Naive thymus-derived CD8-positive, alpha-beta T cell (primary cell): ENCODE data around the gene IFT122. TPM values are rescaled to one million over a fixed set of nuclear protein-coding genes. Genes with fewer than 3 reads are reported as not detected.
"Not testable (repeated sequence)": the region's sequence is repeated elsewhere in the genome, so short reads cannot be mapped to it uniquely, and the experiment has no call there.

ENCODE experiments used
- ATAC-seq, 2 donors: fragments of 150-1000 bp; cut with Tn5 transposase in 1 of 2; sonication (Bioruptor Pico), chemical (Tn5 transposase) in 1 of 2; 1 replicate in 1 of 2; 2 replicates in 1 of 2; pipeline ENCODE4 v1.10.0; 2021; ENCODE audit warnings: mild to moderate bottlenecking in 2 of 2, moderate library complexity in 2 of 2
- POLR2A ChIA-PET: fragments of 350-600 bp; sonication (Branson Sonifier 250); formaldehyde crosslinking; loops from one replicate; lab custom pipeline; 2021; ENCODE audit warnings: antibody characterized with exemption; lab: Charles Lee
- DNase-seq, 10 donors: peaks; one replicate each; pipeline versions ENCODE4 v3.0.0 to v3.0.0-alpha.2; 2020 to 2022
- H3K27ac Mint-ChIP-seq, 10 donors: one replicate each; pipeline ENCODE4 v1.8.0; 2020 to 2022; ENCODE audit warnings: mild to moderate bottlenecking in 10 of 10, mixed read lengths in 10 of 10, moderate library complexity in 4 of 10, inconsistent platforms in 1 of 10
- H3K27me3 Mint-ChIP-seq, 5 donors: one replicate each; pipeline ENCODE4 v1.8.0; 2021 to 2022; ENCODE audit warnings: mixed read lengths in 5 of 5
- H3K36me3 Mint-ChIP-seq, 3 donors: one replicate each; pipeline ENCODE4 v1.8.0; 2020 to 2022; ENCODE audit warnings: mixed read lengths in 3 of 3, mild to moderate bottlenecking in 2 of 3, inconsistent platforms in 1 of 3
- H3K4me1 Mint-ChIP-seq, 4 donors: one replicate each; pipeline ENCODE4 v1.8.0; 2021 to 2022; ENCODE audit warnings: mixed read lengths in 4 of 4
- H3K4me3 Mint-ChIP-seq, 10 donors: one replicate each; pipeline ENCODE4 v1.8.0; 2020 to 2022; ENCODE audit warnings: mild to moderate bottlenecking in 10 of 10, mixed read lengths in 10 of 10, moderate library complexity in 6 of 10, inconsistent platforms in 1 of 10
- H3K9me3 Mint-ChIP-seq, 9 donors: one replicate each; pipeline ENCODE4 v1.8.0; 2020 to 2022; ENCODE audit warnings: mixed read lengths in 9 of 9, mild to moderate bottlenecking in 3 of 9, inconsistent platforms in 1 of 9, moderate library complexity in 1 of 9
- polyA plus RNA-seq, 3 donors: library from polyadenylated mRNA; unstranded; fragments of 300-500 nt; fragmentation: Illumina TruSeq; gene quantifications; one replicate each; pipeline ENCODE4 v1.2.3, GENCODE V29; 2021
- total RNA-seq, 8 experiments: library from RNA in 2 of 8; stranded (reverse) in 2 of 8; gene quantifications; one replicate each; pipeline ENCODE4 v1.2.3 and lab custom pipeline; 2021 to 2026

Gene IFT122
- total and polyA plus RNA-seq, 5 experiments from 2014 or later = 3.3 to 25.2 (median 6.5) TPM

DNA sequence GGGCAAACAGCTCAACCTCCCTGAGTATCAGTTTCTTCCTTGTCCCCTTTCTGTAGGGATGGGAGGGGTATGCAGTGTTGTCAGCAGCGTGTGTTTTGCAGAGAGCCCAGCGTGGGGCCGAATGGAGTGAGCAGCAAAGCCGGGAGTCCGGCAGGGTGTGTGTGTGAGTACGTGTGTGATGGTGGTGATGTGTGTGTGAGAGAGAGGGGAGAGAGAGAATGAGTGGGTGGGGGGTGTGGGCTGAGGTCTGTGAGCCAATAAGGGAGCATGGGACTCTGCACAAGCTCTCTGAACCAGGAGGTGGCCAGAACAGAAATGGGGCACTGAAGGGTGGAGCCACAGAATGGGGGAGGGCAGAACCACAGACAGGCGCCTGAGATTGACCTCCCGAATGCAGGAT, 43.8 kb downstream of the IFT122 start:
- H3K27me3 Mint-ChIP-seq = no peaks in the 10 kb centered on the region
- no peak overlapping the region for H3K4me3 Mint-ChIP-seq
- H3K27ac Mint-ChIP-seq = peak overlapping the region in 2 of 10 donors; percentile 22 to 40

DNA sequence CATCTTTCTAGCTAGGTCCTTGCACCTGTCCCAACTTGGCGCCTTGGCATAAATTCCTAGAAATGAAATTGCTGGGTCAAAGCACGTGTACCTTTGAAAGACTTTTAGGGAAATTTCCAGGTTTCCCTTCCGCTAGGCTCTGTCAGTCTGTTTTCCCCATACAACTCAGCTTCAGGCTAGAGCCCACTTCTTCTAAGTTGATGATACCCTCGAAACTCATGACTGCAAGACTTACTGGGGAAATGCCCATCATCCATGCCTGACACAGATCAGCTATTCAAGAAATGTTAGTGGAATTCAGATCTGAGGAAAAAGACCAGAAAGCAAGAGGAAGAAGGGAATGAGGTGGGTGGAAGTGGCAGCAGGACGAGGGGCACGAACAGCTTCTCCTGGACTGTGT, 45.1 kb downstream of the IFT122 start:
- ATAC-seq, H3K36me3 Mint-ChIP-seq: not testable (repeated sequence)
- POLR2A ChIA-PET = interaction anchor here (0.6 kb wide), 2 partner anchors 370 to 662 kb away, joined by 3 read pairs; no protein-coding TSS in a partner anchor

More for the DNA sequence above, 43.8 kb downstream of the IFT122 start:
- ATAC-seq = no peak
- POLR2A ChIA-PET = no interaction called here
- peaks cover 7 to 12% (median 9%) of the 10 kb centered on the region in 4 donors for H3K4me1 Mint-ChIP-seq
- no peaks in the 10 kb centered on the region for H3K9me3 Mint-ChIP-seq
- no peak for DNase-seq
- peaks cover 0 to 11% (median 5%) of the 10 kb centered on the region in 3 donors for H3K36me3 Mint-ChIP-seq

DNA sequence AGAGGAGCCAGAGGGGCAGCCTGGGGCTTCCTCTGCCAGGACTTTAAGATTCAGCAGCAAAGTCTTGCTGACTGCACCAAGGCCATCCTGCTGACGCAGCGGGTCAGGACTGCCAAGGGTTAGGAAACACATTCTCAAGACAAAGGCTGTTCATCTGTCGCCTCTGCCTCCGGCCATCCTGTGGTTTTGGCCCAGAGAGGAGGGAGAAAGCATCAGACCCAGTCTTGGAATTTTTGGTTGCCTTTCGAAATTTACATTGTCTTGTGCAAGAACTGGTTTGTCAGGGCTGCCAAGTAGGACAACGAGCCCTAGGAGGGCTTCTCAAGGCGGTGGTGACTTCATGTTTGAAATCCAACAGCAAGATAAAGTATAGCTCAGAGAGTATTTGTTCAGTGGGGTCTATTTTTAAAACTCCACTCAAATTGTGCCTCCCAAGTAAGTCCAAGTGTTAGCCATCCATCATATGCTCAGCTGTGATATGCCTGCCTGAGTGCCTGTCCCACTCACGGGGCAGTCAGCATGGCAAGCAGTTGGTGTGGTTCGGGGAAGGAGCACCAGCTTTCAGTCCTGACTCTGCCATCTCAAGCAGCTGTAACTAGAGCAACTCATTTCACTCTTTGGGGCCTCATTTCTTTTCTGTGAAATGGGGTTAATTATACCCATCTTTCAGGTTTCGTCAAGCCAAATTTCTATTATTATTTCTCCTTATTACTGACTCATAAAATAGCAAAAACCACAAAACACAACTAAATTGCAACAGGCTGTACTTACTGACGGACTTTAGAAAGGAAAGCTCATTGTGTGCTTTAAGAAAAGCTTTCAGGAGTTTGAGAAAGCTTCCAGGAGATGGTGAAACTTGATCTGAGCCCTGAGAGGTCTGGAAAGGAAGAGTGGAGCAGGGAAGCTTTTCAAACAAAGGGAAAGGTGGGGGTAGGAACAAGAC, 46.0 kb downstream of the IFT122 start:
- no peaks in the 10 kb centered on the region for H3K9me3 Mint-ChIP-seq
- peak overlapping the region in 1 of 10 donors; percentile 33 for H3K27ac Mint-ChIP-seq
- POLR2A ChIA-PET = interaction anchor here (0.6 kb wide), 2 partner anchors 369 to 663 kb away, joined by 3 read pairs; no protein-coding TSS in a partner anchor
- H3K36me3 Mint-ChIP-seq = peaks cover 0 to 5% (median 4%) of the 10 kb centered on the region in 3 donors
- peaks cover 7 to 14% (median 11%) of the 10 kb centered on the region in 4 donors for H3K4me1 Mint-ChIP-seq
- no peak overlapping the region for H3K4me3 Mint-ChIP-seq
- DNase-seq (no peak), ATAC-seq (no peak)
- H3K27me3 Mint-ChIP-seq = no peaks in the 10 kb centered on the region

More for the DNA sequence above, 45.1 kb downstream of the IFT122 start:
- H3K27me3 Mint-ChIP-seq, DNase-seq, H3K4me3 Mint-ChIP-seq, H3K9me3 Mint-ChIP-seq: not testable (repeated sequence)
- peak overlapping the region in 1 of 10 donors; percentile 43 for H3K27ac Mint-ChIP-seq
- H3K4me1 Mint-ChIP-seq = peaks cover 7 to 12% (median 11%) of the 10 kb centered on the region in 4 donors

DNA sequence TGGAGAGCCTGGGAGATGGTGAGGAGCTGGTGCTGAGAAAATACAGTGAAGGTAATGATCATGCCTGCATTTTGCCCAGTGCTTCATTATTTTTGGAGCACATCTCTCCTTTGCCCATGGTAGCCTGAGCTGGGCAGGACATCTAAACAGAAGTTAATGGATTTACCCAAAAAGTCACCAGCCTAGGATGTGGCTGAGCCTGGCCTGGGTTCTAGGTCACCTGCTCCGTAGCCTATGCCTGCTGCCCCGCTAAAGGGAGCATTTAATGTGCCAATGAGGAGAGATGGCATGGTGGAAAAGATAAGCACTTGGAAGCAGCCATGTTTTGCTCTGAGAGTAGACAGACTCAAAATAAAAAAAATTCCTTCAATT, 46.6 kb downstream of the IFT122 start:
- peaks cover 0 to 5% (median 4%) of the 10 kb centered on the region in 3 donors for H3K36me3 Mint-ChIP-seq
- DNase-seq (no peak), ATAC-seq (no peak)
- no peak overlapping the region for H3K4me3 Mint-ChIP-seq
- no peaks in the 10 kb centered on the region for H3K27me3 Mint-ChIP-seq
- peaks cover 6 to 12% (median 7%) of the 10 kb centered on the region in 4 donors for H3K4me1 Mint-ChIP-seq
- H3K9me3 Mint-ChIP-seq = no peaks in the 10 kb centered on the region
- POLR2A ChIA-PET = no interaction called here
- H3K27ac Mint-ChIP-seq = peak overlapping the region in 1 of 10 donors; percentile 24

DNA sequence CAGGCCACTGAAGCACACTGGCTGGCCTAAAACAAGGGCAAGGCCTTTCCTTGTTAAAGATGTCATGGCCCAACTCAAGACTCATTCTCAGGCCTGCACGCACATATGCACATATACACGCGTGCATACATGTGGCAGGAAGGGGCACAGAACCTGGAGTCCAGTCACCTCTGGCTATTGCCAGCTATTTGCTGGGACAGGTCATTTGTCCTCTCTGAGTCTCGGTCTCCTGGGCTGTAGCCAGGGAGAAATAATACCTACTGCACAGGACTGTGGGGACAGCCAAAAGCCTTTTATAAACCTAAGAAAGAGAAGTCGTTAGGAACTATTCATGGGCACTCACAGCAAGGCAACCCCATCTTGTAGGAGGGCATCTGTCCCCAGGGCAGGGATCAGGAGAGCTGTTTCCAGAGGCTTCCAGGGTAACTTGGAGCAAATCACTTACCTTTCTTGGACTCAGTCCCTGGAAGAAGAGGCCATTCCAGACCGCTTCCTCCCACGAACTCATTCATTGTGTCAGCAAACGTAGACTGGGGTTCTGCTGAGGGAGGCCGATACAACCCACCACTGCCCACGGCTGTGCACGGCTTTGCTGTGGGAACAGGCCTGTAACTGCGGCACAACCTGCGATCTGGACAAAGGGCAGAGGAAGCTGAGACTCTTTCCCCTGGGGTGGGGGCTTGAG, 47.3 kb downstream of the IFT122 start:
- DNase-seq = no peak
- Mint-ChIP-seq H3K27me3 (no peaks in the 10 kb centered on the region), H3K4me1 (peaks cover 0 to 6% (median under 1%) of the 10 kb centered on the region in 4 donors), H3K4me3 (no peak overlapping the region), H3K27ac (peak overlapping the region in 1 of 10 donors; percentile 21), H3K36me3 (peaks cover 0 to 9% (median 3%) of the 10 kb centered on the region in 3 donors), H3K9me3 (no peaks in the 10 kb centered on the region)
- POLR2A ChIA-PET = no interaction called here
- ATAC-seq = no peak

DNA sequence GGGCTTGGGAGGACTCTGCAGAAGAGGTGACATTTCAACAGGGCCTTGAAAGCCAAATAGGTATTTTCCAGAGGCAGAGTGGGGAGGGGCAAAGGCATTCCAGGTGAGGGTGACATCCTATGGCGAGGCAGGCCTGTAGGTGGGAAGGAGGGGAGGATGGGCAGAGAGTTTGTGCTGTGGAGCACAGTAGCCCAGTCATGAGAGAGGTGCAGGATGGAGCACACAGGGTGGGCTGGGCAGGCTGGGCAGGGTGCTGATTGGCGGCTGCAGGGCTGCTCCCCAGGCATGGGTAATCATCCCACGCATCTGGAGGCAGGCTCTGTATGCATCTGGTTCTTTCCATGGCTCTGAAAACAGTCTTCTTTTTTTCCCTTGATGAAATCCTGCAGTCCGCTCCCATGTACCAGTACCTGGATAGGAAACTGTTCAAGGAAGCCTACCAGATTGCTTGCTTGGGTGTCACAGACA, 47.9 kb downstream of the IFT122 start:
- ATAC-seq, H3K27ac Mint-ChIP-seq, H3K27me3 Mint-ChIP-seq, H3K4me1 Mint-ChIP-seq, H3K36me3 Mint-ChIP-seq, H3K4me3 Mint-ChIP-seq, DNase-seq, POLR2A ChIA-PET, H3K9me3 Mint-ChIP-seq: not testable (repeated sequence)

DNA sequence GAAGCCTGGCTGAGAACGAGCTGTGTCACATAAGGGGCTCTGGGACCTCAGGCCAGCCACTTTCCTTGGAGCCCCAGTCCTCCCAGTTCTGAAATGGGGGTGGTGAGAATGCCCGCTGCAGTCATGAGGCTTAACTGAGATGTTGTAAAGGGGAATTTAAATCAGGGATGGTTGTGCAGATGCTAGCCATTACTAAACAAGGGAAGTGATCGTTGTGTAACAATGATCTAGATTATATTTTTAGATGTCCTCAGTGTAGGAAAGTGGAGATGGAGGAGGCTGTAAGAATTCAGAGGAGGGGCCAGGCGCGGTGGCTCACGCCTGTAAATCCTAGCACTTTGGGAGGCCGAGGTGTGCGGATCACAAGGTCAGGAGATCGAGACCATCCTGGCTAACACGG, 49.2 kb downstream of the IFT122 start:
- ATAC-seq, POLR2A ChIA-PET, H3K9me3 Mint-ChIP-seq, DNase-seq, H3K4me3 Mint-ChIP-seq, H3K4me1 Mint-ChIP-seq, H3K27ac Mint-ChIP-seq, H3K27me3 Mint-ChIP-seq: not testable (repeated sequence)
- H3K36me3 Mint-ChIP-seq = peaks cover 0 to 17% (median 3%) of the 10 kb centered on the region in 3 donors

DNA sequence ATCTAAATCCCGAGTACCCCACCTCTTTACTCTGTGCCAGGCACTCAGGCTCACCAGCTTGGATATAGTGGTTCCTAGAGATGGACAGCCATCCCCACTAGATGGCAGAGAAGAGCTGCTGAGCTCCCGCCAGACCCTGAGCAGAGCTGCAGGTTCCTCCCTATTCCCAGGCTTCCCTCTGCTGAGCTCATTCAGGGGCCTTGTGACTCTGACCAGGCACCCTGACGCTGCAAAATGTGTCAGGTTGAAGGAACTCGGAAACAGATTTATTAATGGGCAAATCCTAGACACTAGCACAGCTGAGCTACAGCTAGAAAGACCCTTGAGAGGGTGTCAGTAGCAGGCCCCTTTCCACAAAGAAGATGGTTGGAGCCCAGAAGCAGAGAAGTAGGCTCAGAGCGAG, 50.2 kb downstream of the IFT122 start:
- Mint-ChIP-seq H3K4me1 (peaks cover 0 to 6% (median 0%) of the 10 kb centered on the region in 4 donors), H3K9me3 (no peaks in the 10 kb centered on the region), H3K36me3 (peaks cover 0 to 17% (median 5%) of the 10 kb centered on the region in 3 donors), H3K27ac (peak overlapping the region in 2 of 10 donors; percentile 43), H3K4me3 (no peak overlapping the region), H3K27me3 (no peaks in the 10 kb centered on the region)
- peak; percentile 15 to 73 (median 50) for DNase-seq
- peak; percentile 92 to 96 for ATAC-seq
- POLR2A ChIA-PET = no interaction called here

DNA sequence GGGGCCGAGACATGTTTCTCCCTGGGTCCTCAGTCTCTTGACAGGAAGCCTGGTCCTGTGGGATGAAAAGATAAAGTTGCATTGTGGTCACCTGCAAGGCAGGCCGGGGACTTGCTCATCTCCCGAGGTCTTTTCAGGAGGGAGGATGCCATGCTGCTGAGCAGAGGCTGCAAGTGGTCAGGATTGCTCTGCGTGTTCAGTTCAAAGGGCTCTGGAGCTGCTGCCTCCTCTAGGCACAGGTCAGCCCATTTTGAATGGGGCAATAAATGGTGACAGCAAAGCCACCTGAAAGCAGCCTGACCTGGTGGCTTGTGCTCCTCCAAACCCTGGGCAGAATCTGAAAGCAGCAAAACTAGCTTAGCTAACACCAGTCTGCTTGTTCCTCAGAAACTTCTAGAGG, 51.1 kb downstream of the IFT122 start:
- DNase-seq, H3K27me3 Mint-ChIP-seq, H3K4me1 Mint-ChIP-seq, ATAC-seq, H3K9me3 Mint-ChIP-seq, POLR2A ChIA-PET, H3K4me3 Mint-ChIP-seq, H3K27ac Mint-ChIP-seq: not testable (repeated sequence)
- peaks cover 0 to 17% (median 5%) of the 10 kb centered on the region in 3 donors for H3K36me3 Mint-ChIP-seq

DNA sequence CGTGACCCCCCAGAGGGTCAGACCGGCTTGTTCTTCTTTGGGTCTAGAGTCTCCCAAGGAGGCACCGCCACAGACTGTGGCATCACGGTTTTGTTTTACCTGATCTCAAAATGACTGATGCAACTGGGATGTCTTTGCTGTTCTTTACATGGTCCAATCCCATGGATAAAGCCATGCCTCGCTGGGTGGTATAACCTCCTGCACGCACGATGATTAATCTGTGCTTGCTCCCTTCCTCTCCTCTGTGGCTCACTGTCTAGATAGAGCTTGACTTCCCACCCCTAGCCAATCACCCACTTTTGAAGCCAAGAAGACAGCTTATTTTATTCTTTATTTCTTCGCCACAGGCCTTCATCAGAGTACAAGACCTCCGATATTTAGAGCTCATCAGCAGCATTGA, 51.8 kb downstream of the IFT122 start:
- Mint-ChIP-seq H3K9me3 (no peaks in the 10 kb centered on the region), H3K27ac (peak overlapping the region in 2 of 10 donors; percentile 29 to 76), H3K36me3 (peaks cover 0 to 22% (median 1%) of the 10 kb centered on the region in 3 donors), H3K27me3 (no peaks in the 10 kb centered on the region), H3K4me1 (peaks cover 0 to 6% (median 0%) of the 10 kb centered on the region in 4 donors), H3K4me3 (no peak overlapping the region)
- ATAC-seq (no peak), DNase-seq (no peak)
- POLR2A ChIA-PET = no interaction called here

DNA sequence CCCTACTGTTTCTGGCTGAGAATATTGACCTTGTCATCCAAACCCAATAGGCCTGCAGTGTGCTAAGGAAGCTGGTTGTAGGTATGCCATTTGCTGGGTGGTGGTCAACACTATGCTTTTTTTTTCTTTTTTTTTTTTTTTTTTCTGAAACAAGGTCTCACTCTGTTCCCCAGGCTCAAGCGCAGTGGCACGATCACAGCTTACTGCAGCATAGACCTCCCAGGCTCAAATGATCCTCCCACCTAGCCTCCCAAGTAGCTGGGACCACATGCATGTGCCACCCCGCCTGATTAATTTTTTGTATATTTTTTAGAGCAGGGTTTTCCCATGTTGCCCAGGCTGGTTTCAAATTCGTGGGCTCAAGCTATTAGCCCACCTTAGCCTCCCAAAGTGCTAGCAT, 52.7 kb downstream of the IFT122 start:
- peaks cover 0 to 6% (median 0%) of the 10 kb centered on the region in 4 donors for H3K4me1 Mint-ChIP-seq
- ATAC-seq (no peak), DNase-seq (no peak)
- no peak overlapping the region for H3K27ac Mint-ChIP-seq
- H3K4me3 Mint-ChIP-seq = no peak overlapping the region
- H3K36me3 Mint-ChIP-seq = peaks cover 0 to 28% (median 1%) of the 10 kb centered on the region in 3 donors
- no peaks in the 10 kb centered on the region for H3K27me3 Mint-ChIP-seq
- POLR2A ChIA-PET = no interaction called here
- no peaks in the 10 kb centered on the region for H3K9me3 Mint-ChIP-seq

DNA sequence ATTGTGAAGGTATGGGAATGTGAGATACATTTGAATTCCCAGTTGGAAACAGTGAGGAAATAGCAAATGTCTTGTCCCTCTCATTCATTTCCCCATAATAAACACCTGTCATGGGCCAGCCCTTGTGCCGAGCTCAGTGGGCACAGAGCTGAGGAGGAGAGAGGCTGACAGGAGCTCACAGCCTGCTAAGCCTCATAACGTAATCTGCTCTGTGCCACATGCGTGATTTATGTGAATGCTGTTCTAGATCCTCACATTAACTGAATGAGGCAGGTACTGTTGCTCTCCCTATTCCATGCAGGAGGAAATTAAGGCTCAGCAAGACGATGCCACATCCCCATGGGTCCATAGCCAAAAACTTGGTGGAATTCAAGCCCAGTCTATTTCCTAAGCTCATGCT, 53.2 kb downstream of the IFT122 start:
- Mint-ChIP-seq H3K27me3 (no peaks in the 10 kb centered on the region), H3K4me3 (no peak overlapping the region), H3K4me1 (peaks cover 0 to 6% (median 0%) of the 10 kb centered on the region in 4 donors), H3K27ac (no peak overlapping the region), H3K9me3 (no peaks in the 10 kb centered on the region), H3K36me3 (peaks cover 0 to 28% (median 1%) of the 10 kb centered on the region in 3 donors)
- POLR2A ChIA-PET = no interaction called here
- no peak for ATAC-seq
- peak in 1 of 10 donors; percentile 18 for DNase-seq
